Activated T-cell treated with anti-CD3 and anti-CD28 coated beads for 48 hours (primary cell): ENCODE results near the gene PI4K2A.
A peak's percentile ranks its signal among the peaks of the same experiment; 100 is the strongest.
"Not testable (repeated sequence)": the region's sequence is repeated elsewhere in the genome, so short reads cannot be mapped to it uniquely, and the experiment has no call there.

Source experiments
- DNase-seq: peaks from one replicate; pipeline ENCODE4 v3.0.0-alpha.2; 2020; ENCODE audit warnings: low read depth

The PI4K2A gene

DNA sequence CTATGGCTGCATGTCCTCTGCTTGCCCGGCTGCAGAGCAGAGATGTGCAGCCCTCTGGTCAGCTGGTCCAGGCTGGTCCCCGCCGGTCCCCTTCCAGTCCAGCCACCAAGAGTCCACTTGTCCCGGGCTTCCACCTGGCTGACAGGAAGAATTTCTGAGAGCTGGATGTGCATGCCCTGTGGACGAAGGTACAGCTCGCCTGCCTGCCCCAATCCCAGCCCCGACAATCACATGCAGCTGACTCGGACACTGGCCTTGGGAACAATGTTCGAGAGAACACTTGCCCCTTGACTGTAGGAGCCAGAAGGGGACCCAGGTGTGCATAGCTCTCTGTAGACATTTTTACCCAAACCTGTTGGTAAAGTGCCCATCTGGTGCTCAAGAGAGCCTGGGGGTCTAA, 34.8 kb downstream of the PI4K2A start:
- no peak for DNase-seq

DNA sequence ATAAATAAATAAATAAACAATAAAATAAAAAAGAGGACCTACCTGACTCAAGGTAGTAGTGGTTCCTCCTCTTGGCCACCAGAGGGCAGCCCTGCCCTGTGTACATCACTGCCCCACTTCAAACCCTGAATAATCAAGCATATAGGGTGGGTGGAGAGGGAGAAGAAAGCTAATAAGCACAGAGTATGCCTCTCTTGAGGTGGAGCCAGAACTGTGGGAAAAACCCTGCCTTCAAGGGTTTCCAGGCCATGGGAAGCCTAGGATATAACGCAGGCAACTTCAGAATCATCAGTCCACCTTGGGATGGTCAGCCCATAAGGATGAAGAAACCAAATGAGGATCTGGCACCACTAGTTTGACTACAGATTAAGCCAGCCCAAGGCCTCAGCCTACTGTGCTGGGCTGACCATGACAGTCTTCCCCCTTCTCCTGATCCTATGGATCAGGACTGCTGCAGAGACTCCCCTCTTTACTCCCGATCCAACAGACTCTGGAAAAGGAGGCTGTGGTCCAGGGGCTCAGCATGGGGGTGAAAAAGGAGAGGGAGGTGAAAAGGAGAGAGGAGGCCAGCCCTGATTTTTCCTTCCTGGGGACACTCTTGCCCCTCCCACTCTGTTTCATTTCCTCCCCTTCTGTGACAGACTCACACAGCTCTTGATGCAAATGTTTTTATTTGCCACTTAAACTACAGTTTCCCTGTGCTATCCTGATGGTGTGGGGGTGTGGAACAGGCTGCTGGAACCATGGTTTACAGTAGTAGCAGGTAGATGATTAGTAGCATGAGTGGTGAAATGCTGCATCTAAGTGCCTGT, 36.5 kb downstream of the PI4K2A start:
- peak; percentile 12 for DNase-seq

DNA sequence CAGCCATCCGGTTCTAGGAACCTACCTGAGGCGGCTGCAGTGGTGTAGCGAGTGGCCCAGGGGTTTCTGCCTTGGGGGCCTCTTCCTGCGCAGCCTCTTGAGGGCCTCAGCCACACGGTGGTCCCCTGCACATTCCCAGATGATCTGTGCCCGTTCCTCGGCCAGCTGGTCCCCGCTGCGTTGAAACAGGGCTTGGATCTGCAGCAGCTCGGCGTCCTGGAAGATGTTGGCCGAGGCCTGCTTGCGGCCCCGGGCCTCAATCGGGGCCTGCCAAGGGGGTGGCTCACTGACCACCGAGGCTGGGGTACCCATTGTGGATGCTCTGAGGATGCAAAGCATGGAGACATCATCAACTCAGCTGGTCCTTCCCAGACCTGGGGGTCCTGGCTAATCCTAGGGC, 39.1 kb downstream of the PI4K2A start:
- no peak for DNase-seq

DNA sequence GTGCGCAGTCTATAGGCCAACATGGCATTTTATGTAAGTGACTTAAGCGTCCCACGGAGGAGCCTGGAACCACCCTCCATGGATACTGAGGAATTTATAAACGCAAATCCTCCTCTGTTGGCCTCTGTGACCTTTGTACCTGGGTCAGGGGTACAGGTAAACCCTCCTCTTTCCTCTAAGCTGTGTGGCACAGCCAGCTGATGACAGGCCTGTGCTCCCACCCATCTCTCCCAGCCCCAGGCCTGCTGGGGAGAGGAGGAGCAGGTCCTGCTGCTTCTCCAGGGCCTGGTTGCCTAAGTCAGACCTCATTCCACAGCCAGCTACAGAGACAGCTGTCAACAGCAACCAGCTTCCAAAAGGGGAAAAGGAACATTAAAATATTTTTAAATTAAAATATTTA, 41.6 kb downstream of the PI4K2A start:
- DNase-seq, result no peak

DNA sequence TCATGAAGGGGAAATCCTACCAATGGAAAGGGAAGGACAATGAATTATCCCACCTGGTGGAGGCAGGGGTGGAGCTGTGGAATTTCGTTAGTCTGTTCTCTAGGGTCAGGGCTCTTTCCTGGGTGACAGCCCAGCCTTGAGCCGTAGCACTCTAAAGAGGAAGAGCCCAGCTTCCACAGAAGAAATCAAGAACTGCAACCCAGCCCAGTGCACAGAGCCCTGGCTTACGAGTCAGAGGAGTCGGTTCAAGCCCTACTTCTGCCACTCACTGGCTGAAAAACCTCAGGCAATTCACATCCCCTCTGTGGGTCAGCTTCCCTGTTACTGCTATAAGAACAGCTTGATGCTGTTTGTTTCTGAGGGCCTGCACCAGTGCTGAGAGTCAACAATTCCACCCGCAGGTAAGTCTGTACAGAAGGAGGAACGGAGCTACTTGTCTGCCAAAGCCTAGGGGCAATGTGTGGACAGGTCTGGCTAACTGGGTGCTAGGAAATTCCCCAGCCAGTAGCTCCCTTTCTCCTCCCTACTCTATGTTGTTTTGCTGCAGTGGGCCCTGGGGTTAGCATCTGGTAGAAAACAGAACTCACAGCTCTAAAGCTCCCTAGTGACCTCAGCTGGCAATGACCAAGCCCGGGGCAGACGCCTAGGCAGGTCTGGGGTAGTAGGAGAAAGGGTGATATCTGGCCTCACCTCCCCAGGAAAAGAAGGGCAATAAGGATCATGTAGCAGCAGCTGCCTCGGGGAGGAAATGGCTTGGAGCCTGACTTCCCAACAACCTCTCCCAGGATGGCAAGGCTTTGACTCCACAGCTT, 43.3 kb downstream of the PI4K2A start:
- no peak for DNase-seq

DNA sequence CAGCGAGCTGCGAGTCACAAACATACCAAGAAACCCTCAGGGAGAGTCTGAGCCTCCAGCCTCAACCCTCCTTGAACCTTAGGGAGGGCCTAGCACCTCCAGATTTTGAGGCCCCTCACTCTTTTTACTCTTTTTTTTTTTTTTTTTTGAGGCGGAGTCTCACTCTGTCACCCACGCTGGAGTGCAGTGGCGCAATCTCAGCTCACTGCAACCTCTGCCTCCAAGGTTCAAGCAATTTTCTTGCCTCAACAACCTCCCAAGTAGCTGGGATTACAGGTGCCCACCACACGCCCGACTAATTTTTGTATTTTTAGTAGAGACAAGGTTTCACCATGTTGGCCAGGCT, 43.9 kb downstream of the PI4K2A start:
- DNase-seq, result not testable (repeated sequence)

DNA sequence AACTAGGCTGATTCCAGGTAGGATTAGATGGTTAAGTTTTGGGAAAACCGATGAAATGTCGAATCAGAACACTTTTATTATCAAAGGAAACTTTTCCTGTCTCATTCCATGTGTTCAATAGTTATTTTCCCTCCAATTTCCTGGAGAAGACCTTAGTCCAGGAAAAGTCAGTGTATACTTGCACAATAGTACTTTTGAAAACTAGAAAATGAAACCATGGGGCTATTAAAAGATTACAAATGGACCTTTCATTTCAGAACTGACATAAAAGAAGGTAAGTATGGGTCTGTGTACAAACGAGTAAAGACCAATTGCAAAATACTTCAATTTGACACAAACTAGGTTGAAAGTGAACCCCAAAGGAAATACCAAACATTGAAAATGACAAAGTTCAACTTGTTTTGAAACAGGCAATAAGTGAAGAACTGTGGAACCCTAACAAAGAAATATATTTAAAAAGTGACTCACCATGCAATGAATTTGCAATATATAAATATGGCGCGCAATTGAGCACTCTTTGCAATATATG, 44.5 kb downstream of the PI4K2A start:
- no peak for DNase-seq

DNA sequence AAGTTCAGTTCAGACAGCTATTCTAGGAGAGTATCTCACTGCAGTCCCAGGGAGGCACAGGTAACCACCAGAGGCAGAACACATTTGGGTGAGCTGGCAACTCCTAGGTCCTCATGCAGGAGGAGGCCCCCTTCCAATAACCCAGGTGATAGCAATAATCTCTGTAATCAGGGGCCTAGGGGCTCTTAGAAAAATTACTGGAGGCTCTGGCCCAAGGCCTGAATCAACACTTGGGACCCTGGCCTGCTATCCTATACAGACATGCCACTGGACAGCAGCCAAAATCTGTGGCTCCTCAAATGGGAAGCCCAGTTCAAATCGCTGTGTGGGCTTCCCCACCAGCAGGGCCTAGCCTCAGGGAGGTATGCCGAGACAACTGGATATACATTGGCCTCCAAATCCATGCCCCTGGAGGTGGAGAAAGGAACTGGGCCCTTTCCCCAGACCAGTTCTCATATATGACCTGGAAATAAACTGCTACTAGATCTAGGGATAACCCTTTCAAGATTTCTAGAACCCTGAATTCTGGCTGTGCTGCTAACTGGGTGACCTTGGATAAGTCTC, 45.0 kb downstream of the PI4K2A start:
- DNase-seq, result no peak

DNA sequence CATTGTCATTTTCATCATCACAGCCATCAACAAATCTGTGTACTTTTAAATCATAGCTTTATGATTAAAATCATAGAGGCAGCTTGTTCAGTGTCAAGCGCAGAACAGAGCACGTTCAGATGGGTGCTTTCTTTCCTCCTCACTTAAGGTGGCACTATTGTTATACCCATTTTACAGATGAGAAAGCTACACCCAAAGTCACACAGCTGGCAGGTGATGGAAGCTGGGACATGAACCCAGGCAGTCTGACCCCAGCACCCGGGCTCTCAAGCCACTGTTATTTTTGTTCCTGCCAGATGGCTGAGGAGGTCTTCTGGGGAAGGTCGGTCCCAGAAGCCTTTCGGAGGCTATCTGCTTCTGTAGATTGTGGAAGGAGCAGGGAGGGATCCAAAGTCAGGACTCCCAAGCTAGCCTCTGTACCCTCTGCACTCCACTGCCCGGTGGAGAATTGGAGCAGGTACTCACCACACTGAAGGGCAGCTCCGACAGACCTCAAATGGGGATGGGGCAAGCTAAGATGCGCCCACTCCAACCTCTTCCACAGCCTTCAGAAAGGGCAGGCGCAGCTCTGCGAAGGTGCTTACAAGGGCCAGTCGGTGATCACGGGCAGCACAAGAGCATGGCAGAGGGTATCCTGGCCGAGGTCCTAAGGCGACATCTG, 46.0 kb downstream of the PI4K2A start:
- DNase-seq, result peak; percentile 3

DNA sequence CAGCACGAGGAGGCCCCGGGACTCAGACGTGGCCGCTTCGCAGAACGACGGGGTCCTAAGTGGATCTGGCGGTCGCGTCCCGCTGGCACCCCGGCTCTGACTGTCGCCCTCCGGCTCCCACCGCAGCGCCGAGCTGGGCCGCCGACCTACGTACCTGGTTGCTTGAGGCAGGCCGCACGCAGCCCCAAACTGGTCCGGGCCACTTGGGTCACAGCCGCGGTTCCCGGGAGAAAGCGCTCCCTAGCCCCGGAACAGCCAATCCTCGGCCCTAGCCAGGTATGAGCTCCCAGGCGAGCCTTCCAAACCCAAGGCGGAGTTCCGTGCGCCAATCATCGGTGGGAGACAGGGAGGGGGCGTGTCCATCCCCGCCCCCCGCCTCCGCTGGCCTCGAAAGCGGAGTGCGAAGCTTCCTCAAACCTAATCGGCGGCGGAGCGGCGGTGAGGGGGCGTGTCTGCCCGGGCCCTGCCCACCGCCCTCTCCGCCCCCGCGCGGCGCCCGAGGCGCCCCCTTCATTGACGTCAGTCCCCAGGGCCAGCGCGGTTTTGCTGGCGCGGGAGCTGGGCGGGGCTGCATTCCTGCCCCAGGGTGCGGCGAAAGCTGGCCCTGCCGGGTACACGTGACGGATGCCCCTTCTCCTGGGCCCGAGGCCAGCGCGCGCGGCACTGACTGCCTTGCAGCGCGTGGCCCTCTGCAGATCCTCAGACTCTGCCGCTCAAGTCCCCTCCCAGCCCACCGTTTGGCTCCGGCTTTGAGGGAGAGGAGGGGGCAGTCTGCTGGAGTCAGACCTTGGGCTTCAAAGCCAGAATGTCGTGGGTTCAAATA, 46.7 kb downstream of the PI4K2A start, which contains the start of gene AVPI1:
Gene AVPI1, minus strand, starts transcription at position 280 of the 823 bp plus-strand sequence. CDS start 7,336 bp downstream, outside the sequence.
- DNase-seq, result peak; percentile 95

DNA sequence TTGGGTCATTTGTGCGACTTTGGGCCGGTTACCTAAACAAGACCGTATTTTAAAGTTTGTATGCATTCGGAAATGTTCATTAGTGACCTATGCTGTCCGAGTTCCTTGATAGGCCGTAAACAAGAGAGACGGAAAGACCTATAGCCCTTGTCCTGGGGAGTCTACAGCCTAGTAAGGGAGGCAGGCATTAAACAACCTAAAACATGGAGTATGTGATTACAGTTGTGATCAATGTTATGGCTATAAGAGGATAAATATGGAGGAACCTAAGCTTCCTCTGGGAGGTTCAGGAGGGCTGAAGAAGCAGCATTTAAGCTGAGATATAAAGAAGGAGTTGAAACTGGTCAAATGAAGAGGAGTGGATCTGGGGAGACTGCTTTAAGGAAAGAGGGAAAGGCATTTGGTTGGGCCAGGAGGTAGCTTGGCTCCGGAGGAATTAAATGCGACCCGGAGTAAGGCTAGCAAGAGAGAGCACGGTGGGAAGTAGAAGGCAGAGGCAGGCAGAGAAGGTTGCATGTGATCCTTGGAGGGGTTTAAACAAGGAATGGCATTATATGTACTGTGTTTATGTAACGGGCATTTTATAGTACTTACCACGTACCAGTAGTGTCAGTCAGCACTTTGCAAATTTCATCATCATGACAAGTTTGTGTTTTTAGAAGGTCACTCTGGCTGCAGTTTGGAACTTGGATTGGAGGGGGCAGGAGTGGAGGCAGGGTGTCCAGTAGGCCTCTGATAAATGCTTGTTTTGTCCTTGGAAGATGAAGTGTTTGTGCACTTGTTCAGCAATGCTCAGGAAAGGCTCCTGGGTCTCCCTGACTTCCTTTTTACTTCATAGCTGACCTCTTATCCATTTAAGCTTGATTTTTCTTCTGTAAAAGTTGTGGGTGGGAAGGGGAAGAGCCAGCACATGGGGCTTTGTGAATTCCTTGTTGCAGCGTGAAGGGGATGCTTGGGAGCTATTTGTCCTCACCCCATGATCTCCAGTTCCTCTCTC, 47.6 kb downstream of the PI4K2A start:
- DNase-seq, result no peak

DNA sequence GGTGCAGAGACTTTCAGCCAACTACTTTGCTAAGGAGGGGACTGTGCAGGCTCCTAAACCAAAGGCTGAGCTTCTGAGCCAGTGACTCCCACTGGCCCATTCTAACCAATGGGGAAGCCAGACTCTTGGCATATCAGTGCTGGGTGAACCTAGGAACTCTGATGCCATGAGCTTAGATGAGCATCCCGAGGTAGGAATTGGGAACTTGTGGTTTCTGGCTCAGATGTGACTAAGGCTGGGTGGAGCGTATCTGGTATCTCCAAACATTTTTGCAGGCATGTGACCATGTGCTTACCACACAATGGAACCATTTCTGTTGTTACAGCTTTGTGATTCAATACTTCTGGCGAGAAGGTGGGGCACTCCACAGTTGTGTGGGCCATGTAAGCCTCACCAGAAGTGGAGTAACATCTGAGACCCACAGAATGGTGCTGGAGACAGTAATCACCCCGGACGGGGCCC, 49.1 kb downstream of the PI4K2A start:
- DNase-seq, result no peak

DNA sequence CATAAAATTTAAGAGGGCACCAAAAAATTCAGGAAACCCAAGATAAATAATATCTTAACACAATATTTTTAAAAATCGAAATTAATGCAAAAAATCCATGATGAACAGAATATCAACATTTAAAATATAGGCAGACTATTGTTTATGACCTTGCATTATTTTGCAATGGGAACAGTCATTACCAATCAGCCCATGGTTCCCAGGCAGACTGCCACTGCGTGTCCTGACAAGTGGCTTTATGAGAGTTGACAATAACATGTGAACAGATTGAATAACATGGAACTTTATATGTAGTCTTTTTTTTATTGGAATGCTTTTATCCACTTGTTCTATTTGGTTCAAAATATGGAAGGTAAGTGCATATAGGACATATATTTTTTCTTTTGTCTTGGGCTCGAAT, 49.7 kb downstream of the PI4K2A start:
- DNase-seq, result no peak

DNA sequence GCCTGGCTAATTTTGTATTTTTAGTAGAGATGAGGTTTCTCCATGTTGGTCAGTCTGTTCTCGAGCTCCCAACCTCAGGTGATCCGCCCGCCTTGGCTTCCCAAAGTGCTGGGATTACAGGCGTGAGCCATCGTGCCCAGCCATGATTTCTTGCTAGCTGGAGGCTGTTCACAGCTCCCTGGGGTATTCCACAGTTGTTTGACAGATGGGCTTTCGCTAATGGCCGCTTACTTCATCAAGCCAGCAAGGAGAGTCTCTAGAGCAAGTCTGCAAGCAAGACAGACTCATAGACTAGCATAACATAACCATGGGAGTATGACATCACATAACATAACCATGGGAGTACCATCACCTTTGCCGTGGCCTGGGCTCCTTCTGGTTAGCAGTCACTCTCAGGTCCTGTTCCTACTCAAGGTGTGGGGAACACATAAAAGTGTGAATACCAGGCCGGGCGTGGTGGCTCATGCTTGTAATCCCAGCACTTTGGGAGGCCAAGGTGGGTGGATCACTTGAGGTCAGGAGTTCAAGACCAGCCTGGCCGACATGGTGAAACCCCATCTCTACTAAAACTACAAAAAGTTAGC, 57.7 kb downstream of the PI4K2A start:
- not testable (repeated sequence) for DNase-seq

DNA sequence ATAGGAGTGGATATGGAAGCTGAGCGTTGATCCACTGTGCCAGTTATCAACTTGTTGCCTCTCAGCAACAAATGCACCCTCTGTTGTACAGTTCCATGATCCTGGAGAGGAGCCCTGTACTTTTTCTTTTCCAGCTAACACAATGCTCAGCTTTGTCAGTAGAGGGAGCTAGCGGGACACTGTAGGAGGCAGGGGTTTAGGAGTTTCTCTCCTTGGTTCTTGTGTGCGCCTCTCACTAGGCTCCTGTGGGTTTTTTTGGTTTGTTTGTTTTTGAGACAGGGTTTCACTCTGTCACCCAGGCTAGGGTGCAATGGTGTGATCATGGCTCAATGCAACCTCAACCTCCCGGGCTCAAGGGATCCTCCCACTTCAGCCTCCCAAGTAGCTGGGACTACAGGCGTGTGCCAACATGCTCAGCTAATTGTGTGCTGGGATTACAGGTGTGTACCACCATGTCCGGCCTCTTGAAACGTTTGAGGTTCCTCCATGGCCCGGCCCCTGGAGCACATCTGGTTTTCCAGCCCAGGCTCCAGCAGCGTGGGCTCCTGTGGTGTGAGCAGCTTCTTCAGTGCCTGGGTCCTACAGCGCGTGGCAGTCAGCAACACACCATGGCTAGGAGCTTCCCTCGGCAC, 61.1 kb downstream of the PI4K2A start:
- peak; percentile 5 for DNase-seq

DNA sequence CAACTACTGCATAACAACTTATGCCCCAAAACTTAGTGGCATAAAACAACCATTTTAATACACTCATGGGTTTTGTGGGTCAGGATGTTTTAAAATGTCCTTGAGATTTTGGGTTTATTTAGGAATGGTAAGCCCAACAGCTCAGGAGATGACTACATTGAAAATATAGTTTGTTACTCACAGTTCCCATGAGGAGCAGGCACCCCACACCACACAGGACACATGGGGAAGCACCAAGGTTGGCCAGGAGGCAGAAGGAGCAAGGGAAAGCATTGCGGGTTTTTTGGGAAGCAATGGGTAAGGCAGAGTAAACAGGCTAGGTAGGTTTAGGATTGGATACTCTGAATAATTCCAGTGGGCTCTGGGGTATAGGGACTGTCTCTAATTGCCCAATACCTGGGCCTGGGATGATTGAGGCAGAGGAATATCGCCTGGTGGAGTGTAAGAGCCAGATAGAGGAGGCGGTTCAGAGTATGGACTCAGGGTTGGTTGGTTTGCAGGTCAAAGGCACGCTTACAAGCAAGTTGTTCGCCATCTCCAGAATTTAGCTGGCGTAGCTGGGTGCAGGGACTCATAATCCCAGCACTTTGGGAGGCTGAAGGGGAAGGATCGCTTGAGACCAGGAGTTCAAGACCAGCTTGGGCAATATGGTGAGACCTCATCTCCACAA, 63.1 kb downstream of the PI4K2A start:
- DNase-seq, result no peak

DNA sequence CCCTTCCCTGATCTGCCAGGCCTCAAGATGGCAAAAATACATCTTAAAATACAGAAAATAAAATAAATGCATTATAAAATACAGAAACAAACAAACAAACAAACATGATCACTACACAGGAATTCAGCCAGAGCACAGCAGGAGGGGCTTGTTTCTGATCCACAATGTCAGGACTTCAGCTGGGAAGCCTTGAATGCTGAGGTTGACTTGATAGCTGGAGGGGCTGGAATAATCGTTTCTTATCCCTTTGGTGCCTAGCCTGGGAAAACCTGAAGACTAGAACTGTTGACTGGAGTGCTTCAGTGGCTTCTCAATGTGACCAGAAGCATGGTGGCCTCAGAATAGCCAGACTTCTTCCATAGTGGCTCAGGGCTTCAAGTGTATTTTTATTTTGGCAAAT, 63.9 kb downstream of the PI4K2A start:
- no peak for DNase-seq

DNA sequence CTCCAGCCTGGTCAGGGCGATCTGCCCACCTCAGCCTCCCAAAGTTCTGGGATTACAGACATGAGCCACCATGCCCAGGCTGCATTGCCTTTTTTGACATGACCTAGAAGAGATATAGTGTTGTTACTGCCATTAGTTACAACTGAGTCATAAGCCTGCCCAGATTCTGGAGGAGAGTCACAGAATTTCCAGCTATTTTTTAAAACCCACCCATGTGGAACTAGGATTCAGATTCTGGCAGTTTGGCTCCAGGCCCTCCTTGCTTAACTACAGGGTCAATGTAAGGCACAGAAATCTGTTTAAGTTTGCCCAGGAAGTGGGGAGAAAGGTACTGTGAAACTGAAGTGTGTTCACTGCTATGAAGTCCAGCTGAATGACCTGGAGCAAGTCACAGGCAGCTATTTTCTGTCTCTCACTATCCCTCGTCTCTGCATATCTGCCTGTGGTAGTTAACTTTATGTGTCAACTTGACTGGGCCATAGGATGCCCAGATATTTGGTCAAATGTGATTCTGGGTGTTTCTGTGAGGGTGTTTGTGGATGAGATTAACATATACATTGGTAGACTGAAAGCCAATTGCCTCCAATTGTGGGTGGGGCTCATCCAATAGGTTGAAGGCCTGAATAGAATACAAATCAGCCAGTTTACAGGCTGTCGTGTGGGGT, 64.7 kb downstream of the PI4K2A start:
- no peak for DNase-seq
